ENCODE measurements around the gene MYO1E. TPM values are rescaled to one million over a fixed set of nuclear protein-coding genes. Genes with fewer than 3 reads are reported as not detected.

The MYO1E gene
- total and polyA plus RNA-seq, 2 of the 4 experiments (the other 2 are of a cell fraction): 13.4 to 37.3 TPM

DNA sequence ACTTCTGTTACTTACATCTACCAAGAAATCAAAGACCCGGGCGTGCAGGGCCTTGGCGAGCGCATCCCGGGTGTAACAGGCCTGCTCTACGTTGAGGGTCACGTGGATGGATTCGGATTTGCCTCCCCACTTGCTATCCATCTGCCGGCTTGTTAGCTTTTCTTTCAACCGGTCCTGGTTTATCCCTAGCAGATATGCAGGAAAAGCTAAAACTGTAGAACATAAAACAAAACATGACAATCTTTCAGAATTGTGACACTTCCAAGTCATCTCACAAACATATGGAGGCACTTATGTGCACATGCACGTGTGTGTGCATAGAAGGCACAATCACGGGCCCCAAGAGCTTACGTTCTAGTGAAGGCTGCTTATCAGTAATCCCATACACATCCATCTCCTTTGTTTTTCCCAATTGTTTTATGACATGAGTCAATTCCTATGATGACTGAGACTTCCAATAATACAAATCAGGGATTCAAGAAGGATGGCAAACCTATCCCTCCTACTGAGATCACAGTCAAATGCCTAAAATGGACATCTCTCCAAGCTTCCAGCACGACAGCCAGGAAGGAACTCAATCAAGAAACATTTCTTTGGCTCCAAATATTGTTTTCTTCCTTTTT is 154.7 kb downstream of the MYO1E start:
- CTCF ChIA-PET: interaction anchor here (0.7 kb wide), 1 partner anchor 188 kb away, joined by 4 read pairs; no protein-coding TSS in a partner anchor
- Histone ChIP-seq H3K18ac (ENCODE audit: low read depth, low read length) (no peak overlapping the region), H3K14ac (replicated peaks; ENCODE audit: low read depth, low read length) (no peak overlapping the region), H2AK9ac (replicated peaks; ENCODE audit: low read depth, low read length, poor library complexity) (no peak overlapping the region), H4K5ac (ENCODE audit: low read depth, low read length) (no peak overlapping the region), H2AK5ac (ENCODE audit: low read depth, low read length) (no peak overlapping the region), H4K91ac (ENCODE audit: insufficient read depth, low read depth, low read length) (no peak overlapping the region), H3K4me1 (ENCODE audit: control insufficient read depth, insufficient read depth, low read length) (no peaks in the 10 kb centered on the region; the same call in 1 of the 2 replicates), H3K4me2 (ENCODE audit: low read depth, low read length) (no peak overlapping the region), H3K9me3 (ENCODE audit: control insufficient read depth, insufficient read depth, low read length) (no peaks in the 10 kb centered on the region), H3K23ac (ENCODE audit: low read depth, low read length) (no peak overlapping the region; the same call in 1 of the 2 replicates), H3K27ac (ENCODE audit: insufficient read depth, low read length) (no peak overlapping the region), H3K9me1 (ENCODE audit: insufficient read depth, low read length) (peaks cover 10% of the 10 kb centered on the region; the same call in 1 of the 2 replicates), H2BK120ac (ENCODE audit: low read depth, low read length) (no peak overlapping the region), H2AFZ (replicated peaks; ENCODE audit: low read length, poor library complexity) (no peak overlapping the region), H3K56ac (ENCODE audit: extremely low read depth, insufficient read depth, low read length) (no peak overlapping the region), H3K4me3 (ENCODE audit: insufficient read depth, low read depth, low read length) (no peak overlapping the region), H3K9ac (ENCODE audit: low read depth, low read length) (no peak overlapping the region), H2BK5ac (ENCODE audit: low read depth, low read length, poor library complexity, severe bottlenecking) (no peak overlapping the region), H3K79me1 (ENCODE audit: low read depth in 1 of 2, low read length in 2 of 2) (peaks cover 5 to 6% of the 10 kb centered on the region in 2 experiments; a peak in 2 of 4 replicates), H3K27me3 (ENCODE audit: control insufficient read depth, insufficient read depth, low read length) (no peaks in the 10 kb centered on the region), H4K8ac (ENCODE audit: low read depth in 2 of 2, low read length in 2 of 2) (no peak overlapping the region), H2BK15ac (ENCODE audit: low read depth, low read length) (no peak overlapping the region), H4K20me1 (ENCODE audit: insufficient read depth, low read length) (no peaks in the 10 kb centered on the region), H2BK20ac (ENCODE audit: low read depth, low read length) (no peak overlapping the region), H3K4ac (ENCODE audit: low read depth, low read length) (no peak overlapping the region), H3K36me3 (ENCODE audit: control insufficient read depth, insufficient read depth, low read length) (peaks cover 8% of the 10 kb centered on the region)
- in situ Hi-C loops (cut with MboI; ENCODE audit: low sequenced_read_pairs) (no loop called here), dilution Hi-C loops (cut with HindIII; ENCODE audit: low sequenced_read_pairs, unreplicated experiment) (no loop called here), intact Hi-C loops (cut with micrococcal nuclease) (no loop called here)
- 94% methylated on average over 12 of the region's 14 CpGs; no CpG with 5 or more reads in 1 of the 2 experiments for WGBS, 2 experiments (ENCODE audit: extremely low coverage in 2 of 2, insufficient read length in 1 of 2)
- POLR2A ChIA-PET (ENCODE audit: unreplicated experiment): no interaction called here
- ATAC-seq (ENCODE audit: low read depth) (no peak), DNase-seq (no peak)
- no TSS peak for BruUV-seq (replicated peaks)
- TF ChIP-seq FOS (IDR thresholded peaks at IDR 0.05; ENCODE audit: low read depth, low read length) (no peak), CHD1 (IDR thresholded peaks at IDR 0.05; ENCODE audit: low read depth, low read length) (no peak), SMC3 (IDR thresholded peaks at IDR 0.05; ENCODE audit: low read depth, low read length) (no peak)

Measured in IMR-90 (cell line).